ENCODE results near the gene MIB2.

MIB2 gene

DNA sequence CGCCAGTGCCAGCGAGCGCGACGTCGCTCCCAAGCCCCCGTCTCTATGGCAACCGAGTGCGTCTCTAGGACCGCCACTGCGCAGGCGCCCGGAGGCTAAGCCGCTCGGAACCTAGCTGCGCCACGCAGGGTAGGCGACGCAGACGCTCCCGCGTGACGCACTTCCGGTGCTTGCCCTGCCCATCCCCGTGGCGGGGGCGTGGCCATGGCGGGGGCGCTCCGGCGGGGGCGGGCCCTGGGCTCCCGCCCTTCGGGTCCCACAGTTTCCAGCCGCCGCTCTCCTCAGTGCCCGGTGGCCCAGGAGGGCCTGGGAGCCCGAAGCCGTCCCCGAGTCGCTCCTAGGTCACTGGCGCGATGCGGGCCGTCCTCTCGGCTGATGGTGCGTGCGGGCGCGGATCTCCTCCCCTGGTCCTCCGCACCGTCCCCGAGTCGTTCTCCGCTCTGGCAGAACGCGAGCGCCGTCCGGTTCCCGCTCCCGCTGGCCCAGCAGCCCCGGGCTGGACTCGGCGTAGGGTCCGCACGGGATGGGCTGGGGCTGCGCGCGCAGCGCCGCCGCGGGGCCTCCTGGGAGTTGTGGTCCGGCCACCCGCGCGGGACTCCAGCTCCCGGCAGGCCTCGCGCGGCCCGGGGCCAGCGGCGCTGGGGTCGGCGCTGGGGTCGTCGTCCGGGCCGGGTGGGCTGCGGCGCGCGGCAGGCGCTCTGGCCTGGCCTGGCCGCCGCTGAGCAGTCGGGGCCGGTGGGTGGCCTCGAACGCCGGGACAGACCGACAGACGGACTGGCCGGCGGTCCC, at the start of gene MIB2:
TSS of gene MIB2 (plus strand) at position 245 of the 789 bp plus-strand sequence. CDS start 7,953 bp downstream, outside the sequence.
- H3K4me3 ChIP-seq (ENCODE audit: low read depth, low read length): peak within 1 kb of the TSS; percentile 87
- in situ Hi-C loops (cut with HindIII; ENCODE audit: low sequenced_read_pairs): no loop called here
- TF ChIP-seq, protein P1, sequence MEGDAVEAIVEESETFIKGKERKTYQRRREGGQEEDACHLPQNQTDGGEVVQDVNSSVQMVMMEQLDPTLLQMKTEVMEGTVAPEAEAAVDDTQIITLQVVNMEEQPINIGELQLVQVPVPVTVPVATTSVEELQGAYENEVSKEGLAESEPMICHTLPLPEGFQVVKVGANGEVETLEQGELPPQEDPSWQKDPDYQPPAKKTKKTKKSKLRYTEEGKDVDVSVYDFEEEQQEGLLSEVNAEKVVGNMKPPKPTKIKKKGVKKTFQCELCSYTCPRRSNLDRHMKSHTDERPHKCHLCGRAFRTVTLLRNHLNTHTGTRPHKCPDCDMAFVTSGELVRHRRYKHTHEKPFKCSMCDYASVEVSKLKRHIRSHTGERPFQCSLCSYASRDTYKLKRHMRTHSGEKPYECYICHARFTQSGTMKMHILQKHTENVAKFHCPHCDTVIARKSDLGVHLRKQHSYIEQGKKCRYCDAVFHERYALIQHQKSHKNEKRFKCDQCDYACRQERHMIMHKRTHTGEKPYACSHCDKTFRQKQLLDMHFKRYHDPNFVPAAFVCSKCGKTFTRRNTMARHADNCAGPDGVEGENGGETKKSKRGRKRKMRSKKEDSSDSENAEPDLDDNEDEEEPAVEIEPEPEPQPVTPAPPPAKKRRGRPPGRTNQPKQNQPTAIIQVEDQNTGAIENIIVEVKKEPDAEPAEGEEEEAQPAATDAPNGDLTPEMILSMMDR (IDR thresholded peaks at IDR 0.05; ENCODE audit: low read depth, low read length, missing control alignments): no peak
- DNase-seq (ENCODE audit: low read depth): peak; percentile 84

DNA sequence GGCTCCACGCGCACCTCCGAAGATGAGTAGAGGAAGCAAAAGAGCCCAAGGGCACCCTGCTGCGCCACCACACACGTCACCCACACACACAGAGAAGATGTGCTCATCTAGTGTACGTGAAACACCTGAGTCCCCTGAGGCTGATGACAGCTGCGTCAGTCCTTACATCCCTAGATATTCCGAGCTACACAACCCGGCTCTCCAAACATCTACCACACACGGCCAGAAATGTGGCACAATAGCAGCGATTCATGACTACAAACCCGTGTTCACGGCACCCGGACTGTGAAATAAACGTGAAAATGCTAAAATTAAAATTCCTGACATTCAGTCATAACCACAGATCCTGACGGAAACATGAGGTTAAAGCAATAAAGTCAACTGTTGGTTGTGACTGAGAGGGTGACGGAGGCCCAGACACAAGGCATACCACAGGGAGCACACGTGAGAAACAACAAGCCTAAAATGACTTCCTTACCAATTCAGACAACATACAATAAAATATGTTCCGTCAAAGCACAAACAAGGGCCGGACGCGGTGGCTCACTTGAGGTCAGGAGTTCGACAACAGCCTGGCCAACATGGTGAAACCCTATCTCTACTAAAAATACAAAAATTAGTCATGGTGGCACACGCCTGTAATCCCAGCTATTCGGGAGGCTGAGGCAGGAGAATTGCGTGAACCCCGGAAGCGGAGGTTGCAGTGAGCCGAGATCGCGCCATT, 48.0 kb upstream of the MIB2 start:
- no peak overlapping the region for H3K4me3 ChIP-seq (ENCODE audit: low read depth, low read length)
- in situ Hi-C loops (cut with HindIII; ENCODE audit: low sequenced_read_pairs): no loop called here
- TF ChIP-seq, protein P1 (IDR thresholded peaks at IDR 0.05; ENCODE audit: low read depth, low read length, missing control alignments): no peak
- no peak for DNase-seq (ENCODE audit: low read depth)

DNA sequence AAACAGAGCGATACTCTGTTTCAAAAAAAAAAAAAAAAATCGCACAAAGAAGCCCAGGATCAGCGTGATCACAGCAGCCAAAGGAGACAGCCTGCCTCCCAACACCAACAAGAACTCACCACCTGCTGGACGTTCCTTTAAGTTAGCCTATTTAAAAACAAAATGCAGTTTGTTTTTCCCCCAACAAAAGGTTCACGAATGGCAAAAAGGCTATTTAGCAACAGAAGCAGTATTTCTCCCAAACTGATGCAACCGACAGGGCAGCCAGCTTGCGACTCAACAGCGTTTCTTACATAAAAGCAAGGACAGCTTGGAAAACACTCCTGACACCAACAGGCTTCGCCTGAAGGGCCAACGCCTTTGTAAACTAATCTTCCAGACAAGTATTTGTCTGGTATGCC, 47.4 kb upstream of the MIB2 start:
- H3K4me3 ChIP-seq (ENCODE audit: low read depth, low read length): no peak overlapping the region
- in situ Hi-C loops (cut with HindIII; ENCODE audit: low sequenced_read_pairs): no loop called here
- DNase-seq (ENCODE audit: low read depth): no peak
- TF ChIP-seq, protein P1 (IDR thresholded peaks at IDR 0.05; ENCODE audit: low read depth, low read length, missing control alignments): no peak

DNA sequence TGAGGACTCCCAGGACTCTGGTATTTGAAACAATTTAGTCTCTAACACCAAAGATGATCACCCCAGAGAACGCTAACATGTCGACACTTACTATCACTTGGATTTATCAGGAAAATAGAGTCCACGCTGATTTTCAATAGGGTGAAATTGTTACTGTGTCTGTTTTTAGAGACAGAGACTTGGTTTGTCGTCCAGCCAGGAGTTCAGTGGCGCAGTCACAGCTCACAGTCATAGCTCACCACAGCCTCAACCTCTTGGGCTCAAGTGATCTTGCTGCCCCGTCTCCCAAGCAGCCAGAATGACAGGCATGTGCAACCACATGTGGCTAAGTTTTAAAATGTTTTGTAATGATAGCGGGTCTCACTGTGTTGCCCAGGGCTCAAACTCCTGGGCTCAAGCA, 46.0 kb upstream of the MIB2 start:
- TF ChIP-seq, protein P1 (IDR thresholded peaks at IDR 0.05; ENCODE audit: low read depth, low read length, missing control alignments): no peak
- no peak overlapping the region for H3K4me3 ChIP-seq (ENCODE audit: low read depth, low read length)
- in situ Hi-C loops (cut with HindIII; ENCODE audit: low sequenced_read_pairs): no loop called here
- DNase-seq (ENCODE audit: low read depth): no peak

DNA sequence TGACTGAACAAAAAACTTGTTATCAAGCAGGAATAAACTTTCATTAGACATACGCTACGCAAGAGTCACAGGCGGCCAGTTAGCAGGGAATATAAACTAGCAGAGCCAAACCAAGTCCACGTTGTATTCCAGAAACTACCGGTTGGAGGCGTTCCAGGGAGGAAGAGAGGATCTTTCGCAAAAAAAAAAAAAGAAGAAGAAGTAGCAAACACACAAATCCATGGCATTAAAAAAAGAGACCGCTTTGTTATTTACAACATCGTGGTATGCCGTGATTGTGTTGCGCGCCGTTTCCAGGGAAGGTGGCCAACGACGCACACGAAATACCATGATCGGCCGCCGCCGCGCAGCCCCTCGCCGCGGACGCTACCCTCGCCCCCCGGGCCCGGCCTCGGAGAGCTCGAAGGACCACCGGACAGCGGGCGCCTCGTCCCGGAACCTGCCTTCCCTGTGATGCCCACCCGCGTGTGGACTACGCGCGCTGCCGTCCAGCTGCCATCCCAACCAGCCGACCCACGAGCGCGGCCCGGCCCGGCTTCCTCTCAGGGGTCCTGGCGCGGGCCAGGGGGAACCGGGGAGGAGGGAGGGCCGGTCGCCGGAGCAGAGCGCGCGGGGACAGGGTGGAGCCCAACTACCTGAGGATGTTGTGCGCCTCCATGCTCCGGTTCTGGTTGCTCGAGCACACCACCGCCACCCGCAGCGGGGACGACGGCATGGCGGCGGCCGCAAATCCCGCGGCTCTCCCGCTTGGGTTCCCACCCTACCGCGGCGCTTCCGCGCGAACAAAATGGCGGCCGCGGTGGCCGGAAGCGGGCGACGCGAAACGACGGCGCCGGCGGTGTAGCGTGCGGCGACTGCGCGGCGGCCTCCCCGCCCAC, 41.2 kb upstream of the MIB2 start:
- H3K4me3 ChIP-seq (ENCODE audit: low read depth, low read length): peak overlapping the region; percentile 99
- peak; percentile 24 for DNase-seq (ENCODE audit: low read depth)
- TF ChIP-seq, protein P1 (IDR thresholded peaks at IDR 0.05; ENCODE audit: low read depth, low read length, missing control alignments): peak; percentile 22
- in situ Hi-C loops (cut with HindIII; ENCODE audit: low sequenced_read_pairs): no loop called here
